ENCODE results near the gene ZBTB47.

- TF ChIP-seq CTCF (conservative IDR thresholded peaks at IDR 0.05) (no peak), ZFX (IDR thresholded peaks at IDR 0.05) (no peak)
Observed at GRCh38 chr3:42658771-42659390, 5.4 kb downstream of the ZBTB47 start.

Measured in C4-2B (cell line).